Erythroblast (primary cell): ENCODE results near the gene RAP1GAP2.

Experiments used
- GATA1 ChIP-seq: IDR thresholded peaks from 2 replicates; pipeline ENCODE4 v1.6.1; 2011; ENCODE audit warnings: low read depth, mild to moderate bottlenecking, control low read depth, low read length, moderate library complexity
- POLR2A ChIP-seq: IDR thresholded peaks from 2 replicates; pipeline ENCODE4 v1.6.1; 2011; ENCODE audit warnings: mild to moderate bottlenecking, low read length

DNA sequence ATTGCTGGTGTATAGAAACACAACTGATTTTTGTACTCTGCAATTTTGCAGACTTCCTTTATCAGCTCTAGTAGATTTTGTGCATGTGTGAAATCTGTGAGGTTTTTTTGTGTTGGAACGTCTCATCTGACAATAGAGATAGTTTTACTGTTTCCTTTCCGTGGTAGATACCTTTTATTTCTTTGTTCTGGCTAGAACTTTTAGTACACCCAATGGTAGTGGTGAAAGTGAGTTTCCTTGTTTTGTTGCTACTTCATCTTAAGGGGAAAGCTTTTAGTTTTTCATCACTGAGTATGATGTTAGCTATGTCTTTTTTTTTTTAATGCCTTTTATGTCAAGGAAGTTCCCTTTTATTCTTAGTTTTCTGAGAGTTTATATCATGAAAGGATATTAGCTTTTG is 149.1 kb downstream of the RAP1GAP2 start:
- no peak for TF ChIP-seq POLR2A
- TF ChIP-seq GATA1, result no peak
